Neutrophil (primary cell): ENCODE results near the gene NR2C2.

ENCODE experiments used
- H3K27ac ChIP-seq: fragments of 200-600 bp; sonication (generic); 2 replicates; pipeline ENCODE4 v1.5.1; 2016; ENCODE audit warnings: mild to moderate bottlenecking, moderate library complexity
- H3K27me3 ChIP-seq: fragments of 200-600 bp; sonication (generic); 2 replicates; pipeline ENCODE4 v1.6.0; 2016; ENCODE audit warnings: mild to moderate bottlenecking
- H3K36me3 ChIP-seq: fragments of 200-600 bp; sonication (generic); 2 replicates; pipeline ENCODE4 v1.5.1; 2017
- H3K4me1 ChIP-seq, 2 experiments: fragments of 200-600 bp in 1 of 2; sonication (generic) in 1 of 2; 1 replicate in 1 of 2; 2 replicates in 1 of 2; pipeline versions ENCODE4 v1.5.1 to v1.6.1; 2013 to 2016; ENCODE audit warnings: low read depth in 1 of 2, low read length in 1 of 2, mild to moderate bottlenecking in 1 of 2, moderate library complexity in 1 of 2; ENCODE audit not compliant: control insufficient read depth in 1 of 2, insufficient read depth in 1 of 2
- H3K4me3 ChIP-seq, 2 experiments: fragments of 200-600 bp in 1 of 2; sonication (generic) in 1 of 2; 1 replicate in 1 of 2; 2 replicates in 1 of 2; pipeline ENCODE4 v1.5.1; 2013 to 2016; ENCODE audit warnings: low read depth in 1 of 2, low read length in 1 of 2, mild to moderate bottlenecking in 1 of 2, moderate library complexity in 1 of 2
- H3K9me3 ChIP-seq: fragments of 200-600 bp; sonication (generic); 2 replicates; pipeline ENCODE4 v1.5.1; 2016
- CTCF ChIP-seq: fragments of 200-600 bp; sonication (generic); IDR thresholded peaks from 2 replicates; pipeline ENCODE4 v1.5.1; 2016; ENCODE audit warnings: antibody characterized with exemption

Gene NR2C2

GRCh38 chr3:14905055-14905657, 42.2 kb upstream of the NR2C2 start:
- Histone ChIP-seq H3K27me3 (no peaks in the 10 kb centered on the region), H3K4me3 (no peak overlapping the region), H3K9me3 (no peaks in the 10 kb centered on the region), H3K4me1 (no peaks in the 10 kb centered on the region), H3K36me3 (no peaks in the 10 kb centered on the region), H3K27ac (no peak overlapping the region)
- no peak for TF ChIP-seq CTCF

DNA sequence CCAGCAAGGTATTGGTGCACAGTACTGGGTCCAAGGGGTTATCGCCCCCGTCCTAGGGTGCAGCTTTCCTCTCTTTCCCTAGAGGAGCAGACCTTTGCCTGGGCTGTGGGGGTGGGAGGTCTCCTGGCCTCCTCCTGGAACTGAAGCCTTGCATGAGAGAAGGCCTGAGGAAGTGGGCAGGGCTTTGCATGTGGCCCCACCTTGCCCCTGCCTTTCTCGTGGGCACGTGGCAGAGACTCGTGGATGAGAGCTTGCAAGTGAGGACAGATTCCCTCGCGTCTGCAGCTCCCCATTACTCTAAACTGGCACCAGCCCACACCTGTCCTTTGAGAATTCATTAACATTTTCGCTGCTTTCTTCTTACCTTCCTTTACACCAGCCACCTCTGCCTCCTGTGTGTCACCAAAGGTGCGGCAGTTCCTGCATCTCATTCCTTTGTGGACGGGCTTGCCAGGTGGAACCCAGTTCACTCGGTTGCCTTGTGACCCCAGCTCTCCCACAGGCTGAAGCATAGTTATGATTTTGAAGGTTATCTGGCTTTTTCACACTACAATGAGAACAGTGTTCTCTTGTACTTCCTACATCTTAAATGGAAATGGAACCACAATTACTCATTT, 40.9 kb upstream of the NR2C2 start:
- TF ChIP-seq CTCF: no peak
- no peak overlapping the region for H3K4me3 ChIP-seq
- H3K27me3 ChIP-seq: no peaks in the 10 kb centered on the region
- no peaks in the 10 kb centered on the region for H3K36me3 ChIP-seq
- no peaks in the 10 kb centered on the region for H3K9me3 ChIP-seq
- no peak overlapping the region for H3K27ac ChIP-seq
- no peaks in the 10 kb centered on the region for H3K4me1 ChIP-seq

- Histone ChIP-seq H3K4me3 (no peak overlapping the region), H3K4me1 (no peaks in the 10 kb centered on the region), H3K27ac (no peak overlapping the region), H3K9me3 (no peaks in the 10 kb centered on the region), H3K27me3 (no peaks in the 10 kb centered on the region), H3K36me3 (no peaks in the 10 kb centered on the region)
- no peak for TF ChIP-seq CTCF
These were observed 40.1 kb upstream of the NR2C2 start for GRCh38 chr3:14907043-14907966.

DNA sequence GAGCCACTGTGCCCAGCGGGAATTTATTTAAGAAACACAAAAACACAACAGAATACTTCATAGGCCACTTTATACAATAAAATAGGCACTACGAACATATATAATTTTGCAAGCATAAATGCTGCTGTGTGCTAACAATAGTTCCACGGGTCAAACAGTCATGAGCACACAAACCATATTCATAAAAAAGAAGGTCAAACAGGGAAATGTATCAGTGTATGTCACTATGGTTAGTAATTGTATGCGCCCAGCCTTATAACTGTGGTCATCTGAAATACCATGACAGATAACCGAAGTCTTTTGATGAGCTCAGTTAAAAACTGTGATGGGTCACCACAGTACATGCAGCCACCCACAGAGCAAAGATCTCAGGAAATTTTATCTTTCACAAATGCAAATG, 38.1 kb upstream of the NR2C2 start:
- Histone ChIP-seq H3K27me3 (no peaks in the 10 kb centered on the region), H3K36me3 (no peaks in the 10 kb centered on the region), H3K27ac (no peak overlapping the region), H3K9me3 (no peaks in the 10 kb centered on the region), H3K4me1 (no peaks in the 10 kb centered on the region), H3K4me3 (no peak overlapping the region)
- no peak for TF ChIP-seq CTCF

DNA sequence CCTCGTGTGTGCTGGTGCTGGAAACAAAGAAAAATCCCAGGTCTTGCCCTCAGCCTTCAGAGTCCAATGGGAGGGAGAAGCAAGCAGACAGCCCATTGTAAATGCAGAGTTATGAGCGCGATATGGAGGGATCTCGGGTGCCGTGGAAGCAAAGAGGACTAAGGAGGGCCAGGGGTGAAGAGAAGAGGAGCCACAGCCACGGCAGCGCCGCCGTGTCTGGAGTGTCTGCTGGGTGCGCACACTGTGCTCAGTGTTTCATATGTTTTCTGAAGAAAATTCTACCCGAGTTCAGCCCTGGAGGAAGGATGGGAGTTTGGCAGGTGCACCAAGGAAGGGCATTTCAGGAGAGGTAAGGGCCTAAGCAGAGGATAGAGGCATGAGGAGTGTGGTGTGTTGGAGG, 35.7 kb upstream of the NR2C2 start:
- Histone ChIP-seq H3K27me3 (no peaks in the 10 kb centered on the region), H3K27ac (no peak overlapping the region), H3K4me1 (no peaks in the 10 kb centered on the region), H3K36me3 (no peaks in the 10 kb centered on the region), H3K4me3 (no peak overlapping the region), H3K9me3 (no peaks in the 10 kb centered on the region)
- no peak for TF ChIP-seq CTCF
